Adrenal gland (tissue), 12 donors: ENCODE measurements around the gene PRSS12. TPM values are rescaled to one million over a fixed set of nuclear protein-coding genes. Genes with fewer than 3 reads are reported as not detected.
"Not testable (repeated sequence)": the region's sequence is repeated elsewhere in the genome, so short reads cannot be mapped to it uniquely, and the experiment has no call there.

Experiments
- DNase-seq, 7 donors: peaks; one replicate each; pipeline ENCODE4 v3.0.0-alpha.2; 2019 to 2020
- H3K27ac ChIP-seq, 5 donors: fragments of 200-600 bp; sonication (generic) in 4 of 5; 1 replicate in 3 of 5; 2 replicates in 2 of 5; pipeline versions ENCODE4 v1.5.1 to v1.8.0; 2016 to 2020; ENCODE audit warnings: mild to moderate bottlenecking in 1 of 5
- H3K27me3 ChIP-seq: fragments of 200-600 bp; 2 replicates; pipeline ENCODE4 v1.8.0; 2021
- H3K36me3 ChIP-seq, 2 donors: fragments of 200-600 bp; replicated peaks in 1 of 2; 1 replicate in 1 of 2; 2 replicates in 1 of 2; pipeline versions ENCODE4 v1.5.1 to v1.8.0; 2018 to 2022
- H3K4me1 ChIP-seq, 2 donors: fragments of 200-600 bp; replicated peaks in 1 of 2; 1 replicate in 1 of 2; 2 replicates in 1 of 2; pipeline versions ENCODE4 v1.5.1 to v1.8.0; 2018 to 2021
- H3K4me3 ChIP-seq, 4 donors: fragments of 200-600 bp; sonication (generic) in 3 of 4; one replicate each; pipeline ENCODE4 v1.5.1; 2016 to 2018
- H3K9me3 ChIP-seq, 3 donors: fragments of 200-600 bp; sonication (generic) in 1 of 3; replicated peaks in 1 of 3; 1 replicate in 2 of 3; 2 replicates in 1 of 3; pipeline versions ENCODE4 v1.5.1 to v1.8.0; 2016 to 2021
- POLR2A ChIP-seq, 2 donors: fragments of 450-650 bp; IDR thresholded peaks; one replicate each; pipeline ENCODE4 v1.6.1; 2017; ENCODE audit warnings: antibody characterized with exemption in 2 of 2, mild to moderate bottlenecking in 2 of 2, moderate library complexity in 1 of 2
- WGBS, 4 donors: extraction: QIAGEN DNeasy Blood & Tissue Kit in 2 of 4; methylation state at CpG; one replicate each; pipeline versions ENCODE4 v1.1.5 to v1.1.7; 2013 to 2017; 5-methylcytosine and 5-hydroxymethylcytosine counted together
- intact Hi-C, 2 donors: fragments of 100-400 bp; cut with DNase I; formaldehyde crosslinking; loops; one replicate each; pipeline versions ENCODE4 v1.14.1 to v1.15.0; 2022 to 2023
- polyA plus RNA-seq, 3 donors: library from polyadenylated mRNA; stranded (reverse); fragments of 200-250 nt in 2 of 3; fragments of 350-450 nt in 1 of 3; fragmentation: Illumina TruSeq in 1 of 3; extraction: RNeasy Lipid Tissue Mini Kit (QIAGEN cat#74804) in 1 of 3; gene quantifications; one replicate each; pipeline ENCODE4 v1.2.3, GENCODE V29; 2013 to 2014
- total RNA-seq, 9 donors: library from RNA; depleted of rRNA in 4 of 9; stranded (reverse); fragments of >200 nt in 4 of 9; fragments of 120-200 nt in 1 of 9; fragmentation: NEBNext Ultra II Directional in 1 of 9; extraction: Animal tissue kit (Norgen Biotek cat#: 25700) in 1 of 9; gene quantifications; one replicate each; pipeline versions ENCODE4 v1.1.0 to v1.2.4, GENCODE V29; 2013 to 2023
- TF ChIP-seq, protein P1 (sequence below), 6 experiments: fragments of 450-650 bp in 4 of 6; fragments of 200-600 bp in 2 of 6; sonication (generic) in 1 of 6; IDR thresholded peaks; 1 replicate in 5 of 6; 2 replicates in 1 of 6; pipeline versions ENCODE4 v1.5.1 to v1.8.0; 2016 to 2021; ENCODE audit warnings: antibody characterized with exemption in 6 of 6, mild to moderate bottlenecking in 2 of 6, moderate library complexity in 1 of 6
- donor health status: healthy with polysubstance abuse.
- donor health status: Bipolar disorder and iron deficiency.
- donor health status: DM: yes; HTN: yes; CAD: no.
- donor health status: DM: no; HTN: no; CAD: no.
- donor health status: DM: no; HTN: no; CAD: no.
- donor health status: DM: yes; HTN: yes; CAD: no.

PRSS12 gene
- total and polyA plus RNA-seq, 12 donors, result 0.07 to 0.89 (median 0.23) TPM; not detected in 3

DNA sequence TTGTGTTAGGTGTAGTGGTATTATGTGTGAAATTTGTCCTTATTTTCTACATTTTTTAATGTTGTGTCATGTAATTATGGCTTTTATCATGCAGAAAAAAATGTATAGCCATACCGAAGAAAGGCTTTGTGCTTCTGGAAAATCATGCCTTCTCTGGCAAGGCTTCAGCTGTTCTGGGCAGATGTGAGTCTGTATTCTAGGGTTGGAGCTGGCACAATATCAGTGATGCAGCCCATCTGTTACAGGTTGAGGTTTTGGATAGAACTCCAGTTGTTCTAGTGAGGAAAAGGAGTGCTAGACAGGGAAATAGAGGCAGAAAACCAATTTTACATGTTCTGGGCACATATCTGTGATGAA, 44.8 kb upstream of the PRSS12 start:
- Histone ChIP-seq H3K36me3 (no peaks in the 10 kb centered on the region), H3K27ac (no peak overlapping the region), H3K4me3 (no peak overlapping the region), H3K27me3 (no peaks in the 10 kb centered on the region), H3K4me1 (no peaks in the 10 kb centered on the region), H3K9me3 (no peaks in the 10 kb centered on the region)
- DNase-seq, result no peak
- 71 to 93% (median 85%) methylated on average over 1 of the region's 1 CpG for WGBS, 4 donors
- TF ChIP-seq POLR2A (IDR thresholded peaks at IDR 0.05), result no peak
- TF ChIP-seq, protein P1, sequence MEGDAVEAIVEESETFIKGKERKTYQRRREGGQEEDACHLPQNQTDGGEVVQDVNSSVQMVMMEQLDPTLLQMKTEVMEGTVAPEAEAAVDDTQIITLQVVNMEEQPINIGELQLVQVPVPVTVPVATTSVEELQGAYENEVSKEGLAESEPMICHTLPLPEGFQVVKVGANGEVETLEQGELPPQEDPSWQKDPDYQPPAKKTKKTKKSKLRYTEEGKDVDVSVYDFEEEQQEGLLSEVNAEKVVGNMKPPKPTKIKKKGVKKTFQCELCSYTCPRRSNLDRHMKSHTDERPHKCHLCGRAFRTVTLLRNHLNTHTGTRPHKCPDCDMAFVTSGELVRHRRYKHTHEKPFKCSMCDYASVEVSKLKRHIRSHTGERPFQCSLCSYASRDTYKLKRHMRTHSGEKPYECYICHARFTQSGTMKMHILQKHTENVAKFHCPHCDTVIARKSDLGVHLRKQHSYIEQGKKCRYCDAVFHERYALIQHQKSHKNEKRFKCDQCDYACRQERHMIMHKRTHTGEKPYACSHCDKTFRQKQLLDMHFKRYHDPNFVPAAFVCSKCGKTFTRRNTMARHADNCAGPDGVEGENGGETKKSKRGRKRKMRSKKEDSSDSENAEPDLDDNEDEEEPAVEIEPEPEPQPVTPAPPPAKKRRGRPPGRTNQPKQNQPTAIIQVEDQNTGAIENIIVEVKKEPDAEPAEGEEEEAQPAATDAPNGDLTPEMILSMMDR (IDR thresholded peaks at IDR 0.05), result no peak
- intact Hi-C loops, result no loop called here

DNA sequence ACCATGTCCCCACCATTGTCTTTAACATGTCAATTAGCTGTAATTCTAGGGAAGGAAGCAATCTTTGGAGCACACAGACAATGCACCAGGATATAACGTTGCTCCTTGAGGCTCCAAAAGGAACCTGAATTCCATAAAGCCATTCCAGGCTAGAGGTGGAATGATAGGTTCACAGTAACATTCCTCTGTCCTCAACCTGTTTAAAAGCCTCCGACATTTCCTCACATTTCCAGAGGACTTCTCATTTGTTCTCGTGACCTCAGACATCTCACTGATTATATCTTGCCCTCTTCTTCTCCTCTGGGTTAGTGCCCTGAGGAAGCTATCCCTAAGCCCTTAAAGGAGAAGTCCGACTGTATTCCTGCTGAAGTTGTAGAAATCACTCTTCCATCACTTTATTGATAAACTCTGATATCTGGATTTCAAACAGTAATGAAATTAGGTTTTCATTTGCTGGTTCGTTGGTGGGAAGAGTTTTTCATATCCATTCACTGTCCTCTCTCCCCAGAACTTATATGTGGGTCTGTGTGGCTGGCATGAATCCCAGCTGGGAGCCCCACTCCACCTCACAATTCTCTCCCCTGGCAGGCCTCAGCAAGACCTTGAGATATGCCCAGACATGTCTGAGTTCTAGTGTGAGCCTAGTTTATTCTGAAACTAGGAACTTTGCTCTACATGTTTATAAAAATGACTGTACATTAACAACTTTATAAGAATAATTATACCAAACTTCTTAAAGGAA, 44.2 kb upstream of the PRSS12 start:
- no peak overlapping the region for H3K4me3 ChIP-seq
- no peaks in the 10 kb centered on the region for H3K9me3 ChIP-seq
- H3K27me3 ChIP-seq, result no peaks in the 10 kb centered on the region
- H3K36me3 ChIP-seq, result no peaks in the 10 kb centered on the region
- intact Hi-C loops, result no loop called here
- no peaks in the 10 kb centered on the region for H3K4me1 ChIP-seq
- TF ChIP-seq, protein P1 (IDR thresholded peaks at IDR 0.05), result no peak
- TF ChIP-seq POLR2A (IDR thresholded peaks at IDR 0.05), result no peak
- 76 to 79% (median 78%) methylated on average over 5 of the region's 5 CpGs for WGBS, 4 donors
- no peak for DNase-seq
- H3K27ac ChIP-seq, result no peak overlapping the region

DNA sequence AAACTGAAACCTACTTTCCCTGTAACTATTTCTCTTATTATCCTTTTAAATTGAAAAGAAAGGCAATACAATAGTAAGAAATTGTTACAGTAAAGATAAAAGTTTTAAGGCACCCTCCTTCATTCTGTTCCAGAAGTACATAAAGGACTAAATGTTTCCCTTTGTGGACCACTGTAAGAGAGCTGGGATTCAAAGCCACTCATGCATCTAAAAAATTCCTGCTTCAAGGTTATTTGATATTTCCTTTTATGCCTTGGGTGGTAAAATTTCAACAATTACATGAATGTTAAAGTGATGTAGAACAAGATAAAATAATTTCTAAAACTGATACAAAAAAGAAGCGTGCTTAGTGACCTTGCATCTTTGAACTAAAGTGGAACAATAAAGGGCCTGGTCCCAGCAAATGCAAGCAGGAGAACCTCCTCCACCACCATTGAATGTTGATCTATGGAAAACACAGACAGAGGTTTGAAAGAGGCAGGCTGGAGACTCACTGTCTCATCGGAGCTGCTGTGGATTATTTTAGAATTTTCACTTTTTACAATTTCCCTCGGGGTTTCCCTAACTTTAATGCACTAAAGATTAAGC, 42.3 kb upstream of the PRSS12 start:
- no peak for DNase-seq
- Histone ChIP-seq H3K4me1 (no peaks in the 10 kb centered on the region), H3K9me3 (no peaks in the 10 kb centered on the region), H3K4me3 (no peak overlapping the region), H3K36me3 (no peaks in the 10 kb centered on the region), H3K27me3 (no peaks in the 10 kb centered on the region), H3K27ac (no peak overlapping the region)
- 66 to 78% (median 73%) methylated on average over 3 of the region's 3 CpGs for WGBS, 4 donors
- no peak for TF ChIP-seq POLR2A (IDR thresholded peaks at IDR 0.05)
- TF ChIP-seq, protein P1 (IDR thresholded peaks at IDR 0.05), result no peak
- intact Hi-C loops, result no loop called here

DNA sequence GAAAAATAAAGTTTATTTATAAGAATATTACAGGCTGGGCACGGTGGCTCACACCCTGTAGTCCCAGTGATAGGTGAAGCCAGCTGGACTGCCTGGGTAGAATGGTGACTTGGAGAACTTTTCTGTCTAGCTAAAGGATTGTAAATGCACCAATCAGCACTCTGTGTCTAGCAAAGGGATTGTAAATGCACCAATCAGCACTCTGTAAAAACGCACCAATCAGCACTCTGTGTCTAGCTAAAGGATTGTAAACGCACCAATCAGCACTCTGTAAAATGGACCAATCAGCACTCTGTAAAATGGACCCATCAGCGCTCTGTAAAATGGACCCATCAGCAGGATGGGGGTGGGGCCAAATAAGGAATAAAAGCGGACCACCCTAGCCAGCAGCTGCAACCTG, 39.7 kb upstream of the PRSS12 start:
- H3K4me3 ChIP-seq, intact Hi-C loops, DNase-seq, H3K9me3 ChIP-seq, H3K27me3 ChIP-seq, H3K27ac ChIP-seq, H3K36me3 ChIP-seq, H3K4me1 ChIP-seq: not testable (repeated sequence)
- 86 to 95% (median 92%) methylated on average over 5 of the region's 5 CpGs for WGBS, 4 donors

DNA sequence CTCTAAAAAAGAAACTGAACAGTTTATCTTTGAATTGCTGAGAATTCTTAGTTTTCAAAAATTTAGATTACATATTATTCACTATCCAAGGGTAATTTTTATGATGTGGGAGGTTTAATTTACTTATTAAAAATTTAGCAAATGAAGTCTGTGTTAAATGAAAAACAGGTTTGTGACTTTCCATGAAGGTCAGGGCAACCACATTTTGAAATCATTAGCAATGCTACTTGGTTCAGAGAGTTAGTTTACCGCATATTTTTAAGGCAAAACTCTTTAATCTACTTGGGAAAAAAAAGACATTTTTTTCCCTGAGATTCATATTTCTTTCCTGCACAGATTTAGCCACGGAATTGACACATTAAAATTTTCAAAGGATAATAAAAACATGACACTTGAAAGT, 37.3 kb upstream of the PRSS12 start:
- intact Hi-C loops, result no loop called here
- Histone ChIP-seq H3K36me3 (no peaks in the 10 kb centered on the region), H3K27ac (no peak overlapping the region), H3K27me3 (no peaks in the 10 kb centered on the region), H3K4me1 (no peaks in the 10 kb centered on the region), H3K9me3 (no peaks in the 10 kb centered on the region), H3K4me3 (no peak overlapping the region)
- WGBS, 4 donors, result 59 to 83% (median 71%) methylated on average over 2 of the region's 2 CpGs
- DNase-seq, result no peak
- no peak for TF ChIP-seq POLR2A (IDR thresholded peaks at IDR 0.05)
- TF ChIP-seq, protein P1 (IDR thresholded peaks at IDR 0.05), result no peak
